PC-9 (cell line): Measurements from ENCODE around the gene AUTS2. TPM values are rescaled to one million over a fixed set of nuclear protein-coding genes. Genes with fewer than 3 reads are reported as not detected.

Experiments
- BruUV-seq: library from RNA; stranded (reverse); fragments of 400-500 nt; replicated peaks from 2 replicates; lab custom pipeline; 2021; lab: Mats Ljungman, UMichigan
- CTCF ChIA-PET: fragments of 300-600 bp; sonication (Branson Sonifier 250); formaldehyde crosslinking; loops from one replicate; lab custom pipeline; 2022; ENCODE audit warnings: antibody characterized with exemption; lab: Charles Lee
- POLR2A ChIA-PET: fragments of 300-600 bp; sonication (Branson Sonifier 250); formaldehyde crosslinking; loops from one replicate; lab custom pipeline; 2022; ENCODE audit warnings: antibody characterized with exemption; ENCODE audit not compliant: unreplicated experiment; lab: Charles Lee
- DNase-seq, 2 experiments: peaks; one replicate each; pipeline versions ENCODE4 v3.0.0 to v3.0.0-alpha.2; 2015 to 2022; ENCODE audit warnings: mixed read lengths in 1 of 2
- H2AFZ ChIP-seq: fragments of 200-600 bp; sonication (generic); 2 replicates; pipeline ENCODE4 v1.8.1; 2017; ENCODE audit warnings: antibody characterized with exemption
- H3F3A ChIP-seq: fragments of 200-600 bp; sonication (generic); 2 replicates; pipeline ENCODE4 v1.8.1; 2017; ENCODE audit warnings: antibody characterized with exemption, mild to moderate bottlenecking, low read depth; ENCODE audit not compliant: insufficient read depth
- H3K27ac ChIP-seq: fragments of 200-600 bp; sonication (generic); 2 replicates; pipeline ENCODE4 v1.6.1; 2016; ENCODE audit warnings: mixed run types
- H3K27me3 ChIP-seq: fragments of 200-600 bp; sonication (generic); 2 replicates; pipeline ENCODE4 v1.6.1; 2016; ENCODE audit warnings: low read depth, mixed run types; ENCODE audit not compliant: insufficient read depth
- H3K36me3 ChIP-seq: fragments of 200-600 bp; sonication (generic); 2 replicates; pipeline ENCODE4 v1.6.1; 2016; ENCODE audit warnings: low read depth, mixed run types
- H3K4me1 ChIP-seq: fragments of 200-600 bp; sonication (generic); replicated peaks from 2 replicates; pipeline ENCODE4 v1.6.1; 2016; ENCODE audit warnings: mixed run types; ENCODE audit not compliant: insufficient read depth
- H3K4me2 ChIP-seq: fragments of 200-600 bp; sonication (generic); 2 replicates; pipeline ENCODE4 v1.6.1; 2017; ENCODE audit warnings: mixed run types
- H3K4me3 ChIP-seq: fragments of 200-600 bp; sonication (generic); 2 replicates; pipeline ENCODE4 v1.6.1; 2016; ENCODE audit warnings: mixed run types
- H3K79me2 ChIP-seq: fragments of 200-600 bp; sonication (generic); 2 replicates; pipeline ENCODE4 v1.6.1; 2017; ENCODE audit warnings: low read depth, mixed run types
- H3K9me2 ChIP-seq: fragments of 200-600 bp; sonication (generic); 2 replicates; pipeline ENCODE4 v1.8.1; 2017; ENCODE audit warnings: mild to moderate bottlenecking; ENCODE audit not compliant: insufficient read depth
- H3K9me3 ChIP-seq: fragments of 200-600 bp; sonication (generic); 2 replicates; pipeline ENCODE4 v1.8.1; 2016; ENCODE audit warnings: low read depth; ENCODE audit not compliant: insufficient read depth
- H4K20me1 ChIP-seq: fragments of 200-600 bp; sonication (generic); 2 replicates; pipeline ENCODE4 v1.8.1; 2017; ENCODE audit not compliant: insufficient read depth
- CTCF ChIP-seq: fragments of 200-600 bp; sonication (generic); conservative IDR thresholded peaks from 2 replicates; pipeline ENCODE4 v1.6.1; 2017; ENCODE audit warnings: mixed run types, antibody characterized with exemption, mild to moderate bottlenecking, moderate library complexity
- EZH2 ChIP-seq: fragments of 200-600 bp; sonication (generic); IDR thresholded peaks from 2 replicates; pipeline ENCODE4 v1.8.0; 2017; ENCODE audit warnings: antibody characterized with exemption, low read depth
- intact Hi-C: fragments of 100-400 bp; cut with micrococcal nuclease; formaldehyde crosslinking; loops from one replicate; pipeline ENCODE4 v1.10.0; 2022; ENCODE audit not compliant: unreplicated experiment
- total RNA-seq: library from RNA; stranded (reverse); gene quantifications from 2 replicates; pipeline ENCODE4 v1.2.3, GENCODE V29; 2021

The AUTS2 gene
- total RNA-seq, 1 experiment from 2014 or later, result not detected

GRCh38 chr7:69568266-69568665, 30.0 kb upstream of the AUTS2 start:
- ChIA-PET POLR2A (no interaction called here), CTCF (no interaction called here)
- Histone ChIP-seq H3F3A (no peaks in the 10 kb centered on the region), H3K27me3 (peaks cover 5% of the 10 kb centered on the region; the same call in 1 of the 2 replicates), H3K9me3 (no peaks in the 10 kb centered on the region), H3K9me2 (no peaks in the 10 kb centered on the region), H3K79me2 (no peaks in the 10 kb centered on the region), H3K36me3 (no peaks in the 10 kb centered on the region), H3K4me3 (no peak overlapping the region), H2AFZ (no peak overlapping the region), H3K4me2 (no peak overlapping the region), H4K20me1 (no peaks in the 10 kb centered on the region), H3K27ac (no peak overlapping the region), H3K4me1 (no peaks in the 10 kb centered on the region)
- intact Hi-C loops, result no loop called here
- BruUV-seq, result no TSS peak
- DNase-seq, result no peak
- TF ChIP-seq CTCF (no peak), EZH2 (no peak)

- DNase-seq, result no peak
- no peaks in the 10 kb centered on the region for H3K9me3 ChIP-seq
These were observed 22.6 kb upstream of the AUTS2 start for GRCh38 chr7:69575651-69576050.

GRCh38 chr7:69577221-69577620, 21.1 kb upstream of the AUTS2 start:
- H3K4me2 ChIP-seq, result no peak overlapping the region
- ChIA-PET POLR2A (no interaction called here), CTCF (no interaction called here)
- no peaks in the 10 kb centered on the region for H3K79me2 ChIP-seq
- TF ChIP-seq CTCF (no peak), EZH2 (no peak)
- no peaks in the 10 kb centered on the region for H3K27me3 ChIP-seq
- DNase-seq, result no peak
- H4K20me1 ChIP-seq, result no peaks in the 10 kb centered on the region
- no peaks in the 10 kb centered on the region for H3F3A ChIP-seq
- no peaks in the 10 kb centered on the region for H3K36me3 ChIP-seq
- H3K4me3 ChIP-seq, result no peak overlapping the region
- no peak overlapping the region for H2AFZ ChIP-seq
- no peak overlapping the region for H3K27ac ChIP-seq
- no peaks in the 10 kb centered on the region; the same call in 1 of the 2 replicates for H3K9me2 ChIP-seq
- BruUV-seq, result no TSS peak
- H3K9me3 ChIP-seq, result no peaks in the 10 kb centered on the region
- H3K4me1 ChIP-seq, result no peaks in the 10 kb centered on the region
- intact Hi-C loops, result no loop called here

More at GRCh38 chr7:69575651-69576050, 22.6 kb upstream of the AUTS2 start:
- BruUV-seq, result no TSS peak
- no peaks in the 10 kb centered on the region for H3K36me3 ChIP-seq
- ChIA-PET CTCF (no interaction called here), POLR2A (no interaction called here)
- H2AFZ ChIP-seq, result no peak overlapping the region
- no peaks in the 10 kb centered on the region for H3F3A ChIP-seq
- no peaks in the 10 kb centered on the region; the same call in 1 of the 2 replicates for H3K9me2 ChIP-seq
- intact Hi-C loops, result no loop called here
- H3K4me3 ChIP-seq, result no peak overlapping the region
- H3K79me2 ChIP-seq, result no peaks in the 10 kb centered on the region
- H3K4me2 ChIP-seq, result no peak overlapping the region
- TF ChIP-seq CTCF (no peak), EZH2 (no peak)
- H3K27ac ChIP-seq, result no peak overlapping the region
- no peaks in the 10 kb centered on the region for H3K4me1 ChIP-seq
- no peaks in the 10 kb centered on the region for H4K20me1 ChIP-seq
- H3K27me3 ChIP-seq, result no peaks in the 10 kb centered on the region
